OCI-LY7 (cell line): ENCODE results near the gene RTL3. TPM values are rescaled to one million over a fixed set of nuclear protein-coding genes. Genes with fewer than 3 reads are reported as not detected.

Source experiments
- BruUV-seq: library from RNA; stranded (reverse); fragments of 400-500 nt; replicated peaks from 2 replicates; lab custom pipeline; 2021; lab: Mats Ljungman, UMichigan
- CTCF ChIA-PET: fragments of 300-600 bp; sonication (Branson Sonifier 250); formaldehyde crosslinking; loops from one replicate; lab custom pipeline; 2022; ENCODE audit warnings: antibody characterized with exemption; ENCODE audit not compliant: unreplicated experiment; lab: Charles Lee
- POLR2A ChIA-PET: fragments of 300-600 bp; sonication (Branson Sonifier 250); formaldehyde crosslinking; loops from one replicate; lab custom pipeline; 2022; ENCODE audit warnings: antibody characterized with exemption; lab: Charles Lee
- DNase-seq: peaks from one replicate; pipeline ENCODE4 v3.0.0-alpha.2; 2015; ENCODE audit warnings: low spot score
- H2AFZ ChIP-seq: fragments of 200-600 bp; sonication (generic), shearing (Covaris generic); 2 replicates; pipeline ENCODE4 v1.6.1; 2014; ENCODE audit warnings: mild to moderate bottlenecking, antibody characterized with exemption, low read length, moderate library complexity
- H3K27ac ChIP-seq: fragments of 200-600 bp; sonication (generic); 2 replicates; pipeline ENCODE4 v1.5.1; 2014; ENCODE audit warnings: mixed run types, low read depth, mild to moderate bottlenecking, moderate library complexity, low read length, inconsistent platforms; ENCODE audit not compliant: poor library complexity, severe bottlenecking
- H3K36me3 ChIP-seq: fragments of 200-600 bp; sonication (generic); 2 replicates; pipeline ENCODE4 v1.6.1; 2014; ENCODE audit warnings: mild to moderate bottlenecking, antibody characterized with exemption, low read length, moderate library complexity, mixed read lengths; ENCODE audit not compliant: insufficient read depth
- H3K4me1 ChIP-seq: fragments of 200-600 bp; sonication (generic); 2 replicates; pipeline ENCODE4 v1.5.1; 2014; ENCODE audit warnings: mild to moderate bottlenecking, low read length; ENCODE audit not compliant: insufficient read depth, poor library complexity, severe bottlenecking
- H3K4me2 ChIP-seq: fragments of 200-600 bp; sonication (generic); 2 replicates; pipeline ENCODE4 v1.6.1; 2014; ENCODE audit warnings: mild to moderate bottlenecking, low read length
- H3K4me3 ChIP-seq: fragments of 200-600 bp; sonication (generic); 2 replicates; pipeline ENCODE4 v1.5.1; 2014; ENCODE audit warnings: mild to moderate bottlenecking, low read depth, low read length; ENCODE audit not compliant: poor library complexity, severe bottlenecking
- H3K79me2 ChIP-seq: fragments of 200-600 bp; sonication (generic); 2 replicates; pipeline ENCODE4 v1.6.1; 2016; ENCODE audit warnings: low read depth, mild to moderate bottlenecking, low read length, moderate library complexity, mixed read lengths; ENCODE audit not compliant: insufficient read depth
- H3K9me2 ChIP-seq: fragments of 200-600 bp; sonication (generic); 2 replicates; pipeline ENCODE4 v1.6.1; 2016; ENCODE audit warnings: mild to moderate bottlenecking, low read length, mixed read lengths; ENCODE audit not compliant: insufficient read depth
- H3K9me3 ChIP-seq: fragments of 200-600 bp; sonication (generic); 2 replicates; pipeline ENCODE4 v1.6.1; 2014; ENCODE audit warnings: mild to moderate bottlenecking, mixed run types, low read length, mixed read lengths
- H4K20me1 ChIP-seq: fragments of 200-600 bp; sonication (generic); 2 replicates; pipeline ENCODE4 v1.6.1; 2014; ENCODE audit warnings: mild to moderate bottlenecking, antibody characterized with exemption, low read length, moderate library complexity, mixed read lengths; ENCODE audit not compliant: insufficient read depth
- CTCF ChIP-seq: fragments of 200-600 bp; sonication (generic); conservative IDR thresholded peaks from 2 replicates; pipeline ENCODE4 v1.5.1; 2014; ENCODE audit warnings: mild to moderate bottlenecking, antibody characterized with exemption, low read length, moderate library complexity, mixed read lengths
- EZH2phosphoT487 ChIP-seq: fragments of 200-600 bp; sonication (generic); IDR thresholded peaks from 2 replicates; pipeline ENCODE4 v1.6.1; 2018; ENCODE audit warnings: low read depth, borderline replicate concordance, mild to moderate bottlenecking, mixed run types, antibody characterized with exemption, low read length, moderate library complexity, mixed read lengths
- intact Hi-C: fragments of 100-400 bp; cut with micrococcal nuclease; formaldehyde crosslinking; loops from one replicate; pipeline ENCODE4 v1.10.0; 2022; ENCODE audit not compliant: unreplicated experiment
- total RNA-seq, 2 experiments: library from RNA; depleted of rRNA in 1 of 2; stranded (reverse); fragments of >200 nt in 1 of 2; shearing (Covaris generic) in 1 of 2; gene quantifications; 2 replicates each; pipeline ENCODE4 v1.2.3, GENCODE V29; 2014 to 2022

RTL3 gene
- total RNA-seq, 2 experiments from 2014 or later = not detected

- Histone ChIP-seq H3K79me2 (no peaks in the 10 kb centered on the region), H4K20me1 (no peaks in the 10 kb centered on the region), H3K4me2 (no peak overlapping the region), H3K27ac (no peak overlapping the region), H3K4me3 (no peak overlapping the region), H2AFZ (no peak overlapping the region), H3K9me2 (no peaks in the 10 kb centered on the region), H3K4me1 (no peaks in the 10 kb centered on the region), H3K36me3 (no peaks in the 10 kb centered on the region), H3K9me3 (no peaks in the 10 kb centered on the region)
- no peak for TF ChIP-seq EZH2phosphoT487
- TF ChIP-seq CTCF = no peak
- BruUV-seq = no TSS peak
- POLR2A ChIA-PET = no interaction called here
- DNase-seq = no peak
- intact Hi-C loops = no loop called here
- CTCF ChIA-PET = no interaction called here
Measured at GRCh38 chrX:78665342-78665741, 6.2 kb upstream of the RTL3 start.

- no peaks in the 10 kb centered on the region for H4K20me1 ChIP-seq
- H3K27ac ChIP-seq = no peak overlapping the region
- no peaks in the 10 kb centered on the region for H3K79me2 ChIP-seq
- H3K9me3 ChIP-seq = no peaks in the 10 kb centered on the region
- BruUV-seq = no TSS peak
- no peak for TF ChIP-seq CTCF
- TF ChIP-seq EZH2phosphoT487 = no peak
- H3K4me3 ChIP-seq = no peak overlapping the region
- no peak overlapping the region for H3K4me2 ChIP-seq
- no peaks in the 10 kb centered on the region for H3K36me3 ChIP-seq
- ChIA-PET POLR2A (no interaction called here), CTCF (no interaction called here)
- DNase-seq = no peak
- no peak overlapping the region for H2AFZ ChIP-seq
- H3K9me2 ChIP-seq = no peaks in the 10 kb centered on the region
- intact Hi-C loops = no loop called here
- no peaks in the 10 kb centered on the region for H3K4me1 ChIP-seq
Measured at GRCh38 chrX:78661836-78662235, 2.7 kb upstream of the RTL3 start.

GRCh38 chrX:78659955-78660354, 827 bp upstream of the RTL3 start:
- DNase-seq = no peak
- Histone ChIP-seq H3K4me2 (no peak overlapping the region), H3K4me3 (no peak overlapping the region), H3K4me1 (no peaks in the 10 kb centered on the region), H3K36me3 (no peaks in the 10 kb centered on the region), H3K9me3 (no peaks in the 10 kb centered on the region), H3K27ac (no peak overlapping the region), H2AFZ (no peak overlapping the region), H3K79me2 (no peaks in the 10 kb centered on the region), H4K20me1 (no peaks in the 10 kb centered on the region), H3K9me2 (no peaks in the 10 kb centered on the region)
- TF ChIP-seq EZH2phosphoT487 (no peak), CTCF (no peak)
- ChIA-PET CTCF (no interaction called here), POLR2A (no interaction called here)
- BruUV-seq = no TSS peak
- intact Hi-C loops = no loop called here
